GM21447 (cell line): ENCODE measurements around the gene IL16.
"Not testable (repeated sequence)": the region's sequence is repeated elsewhere in the genome, so short reads cannot be mapped to it uniquely, and the experiment has no call there.

Source experiments
- ATAC-seq: cut with Tn5 transposase; IDR thresholded peaks from one replicate; pipeline ENCODE4 v1.9.1; 2021; ENCODE audit not compliant: unreplicated experiment

Gene IL16

DNA sequence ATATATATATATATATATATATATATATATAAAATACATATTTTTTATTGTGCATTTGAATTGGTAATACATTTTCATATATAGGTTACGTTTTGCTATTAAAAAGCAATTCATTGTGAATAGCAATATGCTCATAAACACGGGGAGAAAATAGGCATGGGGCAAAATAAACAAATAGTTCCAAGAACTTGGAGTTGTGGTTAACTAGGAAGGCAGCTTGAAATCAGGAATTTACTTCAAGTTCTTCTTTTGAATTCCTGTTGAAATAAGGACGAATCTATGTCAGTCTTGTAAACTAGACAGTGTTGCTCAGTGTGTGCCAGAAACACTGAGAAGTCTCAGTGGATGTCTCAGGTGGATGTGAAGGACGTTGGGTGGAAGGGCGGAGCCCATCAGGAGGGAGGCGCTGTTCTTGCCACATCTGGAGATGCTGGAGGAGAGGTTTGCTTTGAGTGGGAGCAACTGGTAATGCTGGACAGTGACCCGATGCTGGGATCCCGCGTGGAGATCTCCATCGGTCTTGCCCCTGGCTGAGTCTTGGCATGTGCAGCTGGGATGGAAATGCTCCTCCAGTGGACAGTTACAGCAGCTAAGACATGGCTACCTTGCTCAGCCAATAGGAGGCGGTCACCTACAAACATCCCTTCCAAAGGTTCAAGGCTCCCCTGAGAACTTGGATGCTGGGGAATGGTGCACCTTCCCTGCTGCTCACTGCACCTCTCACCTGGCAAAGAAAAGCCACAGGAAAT is 2.5 kb downstream of the IL16 start:
- no peak for ATAC-seq

DNA sequence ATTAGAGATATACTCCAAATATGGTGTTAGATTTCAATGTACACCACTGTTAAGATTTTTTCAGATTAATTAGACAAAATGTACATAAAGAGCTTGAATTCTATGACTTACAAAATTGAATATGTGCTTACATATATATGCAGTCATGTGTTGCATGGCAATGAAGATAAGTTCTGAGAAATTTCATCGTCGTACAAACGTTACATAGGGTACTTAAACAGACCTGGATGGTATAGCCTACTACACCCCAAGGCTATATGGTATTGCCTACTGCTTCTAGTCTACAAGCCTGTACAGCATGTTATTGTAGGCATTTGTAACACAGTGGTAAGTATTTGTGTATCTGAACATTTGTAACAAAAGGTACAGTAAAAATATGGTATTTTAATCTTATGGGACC is 9.3 kb downstream of the IL16 start:
- ATAC-seq, result no peak

DNA sequence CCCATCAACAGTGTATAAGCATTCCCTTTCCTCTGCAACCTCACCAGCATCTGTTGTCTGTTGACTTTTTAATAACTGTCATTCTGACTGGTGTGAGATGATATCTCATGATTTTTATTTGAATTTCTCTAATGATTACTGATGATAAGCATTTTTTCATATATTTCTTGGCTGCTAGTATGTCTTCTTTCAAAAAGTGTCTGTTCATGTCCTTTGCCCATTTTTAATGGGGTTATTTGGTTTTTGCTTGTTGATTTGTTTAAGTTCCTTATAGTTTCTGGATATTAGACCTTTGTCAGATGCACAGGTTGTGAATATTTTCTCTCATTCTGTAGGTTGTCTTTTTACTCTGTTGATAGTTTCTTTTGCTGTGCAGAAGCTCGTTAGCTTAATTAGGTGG is 11.3 kb downstream of the IL16 start:
- not testable (repeated sequence) for ATAC-seq

DNA sequence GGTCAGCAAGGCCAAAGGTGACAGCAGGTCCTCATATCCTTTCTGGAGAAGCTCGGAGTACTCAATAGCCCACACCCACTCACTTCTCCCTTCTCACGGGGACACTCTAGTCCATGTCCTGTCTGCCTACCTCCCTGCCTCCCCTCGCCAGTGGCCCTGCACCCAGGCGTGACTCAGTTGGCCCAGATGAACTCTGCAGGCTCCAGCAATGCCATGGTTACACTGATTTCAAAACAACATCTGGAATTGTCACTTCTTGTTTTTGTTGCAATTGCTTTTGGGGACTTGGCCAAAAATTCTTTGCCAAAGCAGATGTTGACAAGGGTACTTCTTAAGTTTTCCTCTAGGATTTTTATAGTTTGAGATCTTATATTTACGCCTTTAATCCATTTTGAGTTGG is 13.0 kb downstream of the IL16 start:
- no peak for ATAC-seq

DNA sequence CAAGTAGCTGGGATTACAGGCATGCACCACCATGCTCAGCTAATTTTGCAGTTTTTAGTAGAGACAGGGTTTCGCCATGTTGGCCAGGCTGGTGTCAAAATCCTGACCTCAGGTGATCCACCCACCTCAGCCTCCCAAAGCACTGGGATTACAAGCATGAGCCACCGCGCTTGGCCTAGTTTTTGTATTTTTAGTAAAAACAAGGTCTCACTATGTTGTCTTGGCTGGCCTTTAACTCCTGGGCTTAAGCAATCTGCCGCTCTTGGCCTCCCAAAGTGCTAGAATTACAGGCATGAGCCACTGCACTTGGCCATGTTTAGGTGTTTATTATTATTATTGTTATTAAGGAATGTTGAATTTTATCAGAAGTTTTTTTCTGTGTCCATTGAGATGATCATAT is 14.7 kb downstream of the IL16 start:
- ATAC-seq, result no peak

DNA sequence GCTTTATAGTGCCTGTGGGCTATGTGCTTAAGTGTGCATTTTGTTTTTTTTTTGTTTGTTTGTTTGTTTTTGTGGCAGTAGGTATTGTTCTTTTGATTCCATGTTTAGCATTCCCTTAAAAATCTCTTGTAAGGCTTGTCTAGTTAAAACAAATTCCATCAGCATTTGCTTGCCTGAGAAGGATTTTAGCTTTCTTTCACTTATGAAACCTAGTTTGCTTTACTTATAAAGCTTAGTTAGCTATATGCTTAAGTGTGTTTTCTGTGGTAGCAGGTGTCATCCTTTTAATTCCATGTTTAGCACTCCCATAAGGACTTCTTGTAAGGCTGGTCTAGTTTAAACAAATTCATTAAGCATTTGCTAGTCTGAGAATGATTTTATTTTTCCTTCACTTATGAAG is 17.3 kb downstream of the IL16 start:
- ATAC-seq, result no peak

DNA sequence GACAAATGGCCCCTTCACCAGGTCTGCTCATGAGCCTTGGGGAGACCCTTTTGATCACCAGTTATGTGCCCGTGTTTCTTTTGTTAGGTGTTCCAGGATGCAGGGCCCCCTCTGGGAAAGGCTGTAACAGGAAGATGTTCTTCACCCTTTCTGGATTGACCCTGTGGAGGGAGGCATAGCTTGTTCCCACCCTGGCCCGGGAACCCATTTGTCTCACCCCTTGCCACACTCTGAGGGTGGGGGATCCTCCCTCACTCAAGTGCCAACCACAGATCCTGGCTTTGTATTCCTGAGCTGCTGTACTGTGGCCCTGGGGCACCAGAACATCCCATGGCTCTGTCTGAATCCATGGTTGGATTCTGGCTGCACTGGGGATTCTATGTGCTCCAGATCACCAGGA is 18.9 kb downstream of the IL16 start:
- no peak for ATAC-seq

DNA sequence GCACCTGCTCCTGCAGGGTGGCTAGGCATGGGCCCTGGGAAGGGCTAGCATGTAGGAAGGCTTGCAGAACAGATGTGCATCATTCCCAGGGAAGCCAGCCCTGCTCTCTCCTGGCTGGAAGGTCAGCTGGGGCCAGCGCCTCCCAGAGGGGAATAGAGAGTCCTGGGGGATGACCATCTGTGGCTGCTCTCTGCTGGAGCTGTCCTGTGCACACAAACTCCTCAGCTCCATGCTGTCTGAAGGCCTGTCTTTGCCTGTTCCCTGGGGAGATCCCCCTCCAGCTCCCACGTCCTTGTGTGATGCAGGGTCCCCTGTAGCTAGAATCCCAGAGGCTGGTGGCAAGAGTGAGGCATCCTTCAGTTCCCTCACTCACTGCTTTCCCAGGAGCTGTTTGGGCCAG is 19.3 kb downstream of the IL16 start:
- ATAC-seq, result no peak

DNA sequence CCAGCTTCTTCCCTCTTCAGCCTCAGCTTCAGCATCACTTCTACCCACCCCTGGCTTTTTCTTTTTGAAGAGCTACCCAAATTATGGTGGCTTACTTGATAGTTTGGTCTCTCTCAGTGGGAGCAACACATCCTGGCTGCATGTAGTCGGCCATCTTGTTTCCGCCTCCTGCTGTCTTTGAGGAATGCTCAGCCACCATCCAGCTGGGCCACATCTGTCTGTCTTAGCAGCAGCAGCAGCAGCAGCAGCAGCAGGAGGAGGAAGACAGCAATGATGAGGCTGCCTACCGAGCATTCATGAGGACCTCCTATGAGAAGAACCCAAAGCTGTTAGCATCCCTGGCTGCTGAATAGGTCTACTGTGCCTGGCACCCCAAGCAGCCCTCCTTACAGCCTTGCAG is 19.7 kb downstream of the IL16 start:
- ATAC-seq, result no peak

DNA sequence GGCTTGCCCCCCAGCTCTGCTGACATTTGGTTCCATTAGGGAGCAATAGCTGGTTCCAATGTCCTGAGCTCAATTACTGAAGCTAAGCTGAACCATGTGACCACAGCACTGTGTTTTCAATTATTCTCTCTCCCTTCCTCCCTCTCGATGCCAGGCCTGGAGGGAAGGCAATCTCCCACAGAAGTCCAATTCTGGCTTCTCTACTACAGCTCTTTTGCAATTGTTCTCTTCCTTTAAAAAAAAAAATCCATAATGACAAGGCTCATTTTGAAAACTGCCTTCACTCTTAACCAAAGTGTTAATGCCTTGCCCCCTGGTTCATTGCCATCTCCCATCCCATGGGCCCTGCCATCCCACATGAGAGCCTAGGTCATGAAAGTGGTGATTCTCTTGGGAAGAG is 24.8 kb downstream of the IL16 start:
- no peak for ATAC-seq

DNA sequence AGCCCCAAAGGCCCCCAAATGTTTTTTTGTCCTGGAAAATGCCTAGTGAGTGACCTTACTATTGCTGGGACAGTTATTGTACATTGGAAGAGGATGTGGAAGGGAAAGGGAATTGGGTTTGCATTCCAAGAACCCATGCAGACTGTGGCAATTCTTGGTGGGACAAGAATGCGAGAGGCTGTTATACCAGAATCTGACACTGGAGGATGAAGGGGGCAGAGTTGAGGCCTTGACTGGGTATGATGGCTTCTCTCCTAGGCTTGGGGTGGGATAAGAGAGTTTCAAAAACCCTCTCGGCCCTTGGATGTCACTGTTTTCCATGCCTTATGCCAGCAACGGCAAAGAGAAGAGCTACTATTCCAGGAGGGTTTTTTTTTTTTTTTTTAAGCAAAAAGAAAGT is 25.3 kb downstream of the IL16 start:
- no peak for ATAC-seq

DNA sequence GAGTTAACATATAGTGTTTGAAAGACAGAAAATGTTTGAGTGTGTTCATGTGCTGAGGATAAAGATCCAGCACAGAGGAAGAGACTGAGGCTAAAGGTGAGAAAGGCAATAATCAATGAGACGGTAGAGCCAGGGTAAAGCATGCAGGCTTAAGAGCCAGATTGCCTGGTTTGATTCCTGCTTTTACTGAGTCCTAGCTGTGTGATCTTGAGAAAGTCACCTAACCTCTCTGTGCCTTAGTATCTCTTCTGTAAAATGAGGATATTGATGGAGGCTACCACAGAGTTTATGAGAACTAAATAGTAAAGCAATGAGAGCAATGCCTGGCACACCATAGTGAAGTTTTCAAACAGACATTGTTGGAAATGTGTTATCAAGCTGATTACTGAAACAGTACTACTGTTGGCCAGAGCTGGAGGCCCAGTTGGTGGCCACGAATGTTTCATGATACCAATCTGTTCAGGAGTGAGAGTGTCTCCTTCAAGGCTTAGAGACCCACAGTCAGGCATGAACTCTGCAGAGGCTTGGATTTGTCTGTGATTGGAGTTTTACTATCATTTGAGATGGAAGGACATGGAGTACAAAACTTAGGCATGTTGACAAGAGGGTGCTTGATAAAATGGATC is 26.8 kb downstream of the IL16 start:
- no peak for ATAC-seq

DNA sequence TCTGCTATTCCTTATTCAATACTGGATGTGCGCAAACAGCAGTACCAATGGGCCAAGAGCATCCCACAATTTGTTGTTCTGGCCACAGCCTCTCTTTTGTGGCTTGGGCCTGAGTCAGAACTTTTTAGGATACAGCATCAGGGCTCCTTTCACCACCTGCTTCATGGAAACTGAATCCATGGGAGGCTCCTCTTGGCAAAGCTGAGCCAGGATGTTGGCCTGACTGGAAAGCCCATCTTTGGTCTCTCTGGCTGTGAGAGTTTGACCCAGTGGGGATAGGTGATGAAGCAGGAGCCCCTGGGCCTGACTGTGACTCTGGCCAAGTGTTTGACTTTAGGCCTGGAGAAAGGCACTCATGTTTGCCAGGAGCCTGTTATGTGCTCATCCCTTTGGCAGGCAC is 27.6 kb downstream of the IL16 start:
- ATAC-seq, result no peak

DNA sequence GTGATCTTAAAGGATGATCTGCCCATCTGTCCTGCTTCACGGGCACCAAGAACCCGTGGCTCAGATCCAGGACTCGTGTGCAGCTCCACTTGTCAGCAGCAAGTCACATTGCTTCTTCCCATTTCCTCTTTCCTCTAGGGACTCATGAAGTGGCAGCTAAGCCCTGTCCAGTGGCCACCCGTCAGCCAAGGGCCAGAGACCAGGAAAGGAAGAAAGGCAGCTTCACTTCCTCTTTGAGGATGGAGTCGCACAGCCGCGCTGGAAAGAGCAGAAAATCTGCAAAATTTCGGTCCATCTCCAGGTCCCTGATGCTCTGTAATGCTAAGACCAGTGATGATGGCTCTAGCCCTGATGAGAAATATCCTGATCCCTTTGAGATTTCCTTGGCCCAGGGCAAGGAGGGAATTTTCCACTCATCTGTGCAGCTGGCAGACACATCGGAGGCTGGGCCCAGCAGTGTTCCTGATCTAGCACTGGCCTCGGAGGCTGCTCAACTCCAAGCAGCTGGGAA is 28.5 kb downstream of the IL16 start:
- ATAC-seq, result no peak

DNA sequence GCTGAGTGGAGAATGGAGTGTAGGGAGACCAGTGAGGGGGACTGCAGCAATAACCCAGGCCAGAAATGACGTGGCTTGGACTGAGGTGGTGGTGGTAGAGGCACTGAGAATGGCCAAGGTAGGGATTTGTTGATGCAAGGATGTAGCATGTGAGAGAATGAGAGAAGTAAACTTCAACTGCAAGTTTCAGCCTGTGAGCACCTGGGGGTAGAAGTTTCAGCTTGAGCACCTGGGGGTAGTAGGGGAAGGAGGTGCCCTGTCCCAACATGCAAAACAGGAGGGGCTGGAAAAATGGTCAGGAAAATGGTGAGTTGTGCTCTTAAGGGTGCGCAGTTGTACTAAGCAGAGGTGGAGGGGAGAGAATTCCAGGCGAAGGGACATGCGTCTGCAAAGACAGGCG is 31.0 kb downstream of the IL16 start:
- no peak for ATAC-seq

DNA sequence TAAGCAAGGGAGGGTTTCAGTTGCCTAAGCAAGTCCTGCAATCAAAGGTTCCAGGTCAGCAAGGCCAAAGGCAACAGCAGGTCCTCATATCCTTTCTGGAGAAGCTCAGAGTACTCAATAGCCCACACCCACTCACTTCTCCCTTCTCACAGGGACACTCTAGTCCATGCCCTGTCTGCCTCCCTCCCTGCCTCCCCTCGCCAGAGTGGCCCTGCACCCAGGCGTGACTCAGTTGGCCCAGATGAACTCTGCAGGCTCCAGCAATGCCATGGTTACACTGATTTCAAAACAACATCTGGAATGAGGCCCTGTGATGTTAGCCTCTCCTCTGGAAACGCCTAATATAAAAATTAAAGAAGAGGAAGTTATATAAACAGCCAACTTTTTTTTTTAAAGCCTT is 32.9 kb downstream of the IL16 start:
- ATAC-seq, result no peak

DNA sequence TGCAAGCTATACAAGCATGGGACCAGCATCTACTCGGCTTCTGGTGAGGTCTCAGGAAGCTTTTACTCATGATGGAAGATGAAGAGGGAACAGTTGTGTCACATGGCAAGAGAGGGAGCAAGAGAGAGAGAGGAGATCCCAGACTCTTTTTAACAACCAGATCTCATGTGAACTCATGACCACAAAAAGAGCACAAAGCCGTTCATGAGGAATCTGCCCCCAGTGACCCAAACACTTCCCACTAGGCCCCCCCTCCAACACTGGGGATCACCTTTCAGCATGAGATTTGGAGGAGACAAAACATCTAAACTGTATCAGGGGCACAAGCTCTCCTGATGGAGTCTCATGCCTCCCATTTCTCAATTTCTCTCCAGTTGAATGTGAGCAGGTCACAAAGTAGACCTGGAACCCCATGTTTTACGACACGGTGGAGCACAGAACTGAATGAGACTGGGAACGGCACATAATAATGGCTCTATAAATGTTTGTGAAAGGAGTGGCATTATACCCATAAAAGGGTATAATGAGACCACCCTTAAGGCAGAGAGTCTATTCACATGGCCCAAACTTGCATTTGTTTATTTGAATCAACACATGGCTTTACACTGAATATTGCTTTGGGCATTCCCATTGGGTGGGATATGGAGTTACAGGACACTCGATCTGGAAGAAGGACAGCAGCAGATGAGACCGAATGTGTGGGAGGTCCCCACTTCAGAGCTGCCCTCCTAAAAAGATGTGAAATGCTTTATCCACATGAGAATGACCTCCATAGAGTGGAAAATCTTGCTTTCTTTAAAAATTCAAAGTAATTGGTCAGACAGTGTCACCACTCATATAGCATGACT is 38.8 kb downstream of the IL16 start:
- ATAC-seq, result no peak

DNA sequence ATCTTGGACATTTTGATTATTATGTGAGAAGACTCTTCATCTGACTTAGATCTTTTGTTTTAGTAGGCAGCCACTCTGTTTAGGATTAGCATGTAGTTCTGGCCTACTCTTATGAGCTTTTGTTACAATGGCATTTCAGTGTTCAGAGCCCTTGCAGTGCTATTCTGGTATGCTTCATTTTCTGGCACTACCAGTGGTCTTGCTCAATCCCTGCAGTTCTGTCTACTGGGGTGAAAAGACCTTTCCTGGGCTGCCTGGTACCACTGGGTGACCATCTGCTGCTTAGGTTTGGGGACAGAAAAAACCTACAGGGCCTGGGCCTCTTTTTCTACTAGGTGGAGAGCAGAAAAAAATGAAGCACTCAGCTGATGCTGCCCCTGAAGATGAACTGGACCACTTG is 42.5 kb downstream of the IL16 start:
- no peak for ATAC-seq

DNA sequence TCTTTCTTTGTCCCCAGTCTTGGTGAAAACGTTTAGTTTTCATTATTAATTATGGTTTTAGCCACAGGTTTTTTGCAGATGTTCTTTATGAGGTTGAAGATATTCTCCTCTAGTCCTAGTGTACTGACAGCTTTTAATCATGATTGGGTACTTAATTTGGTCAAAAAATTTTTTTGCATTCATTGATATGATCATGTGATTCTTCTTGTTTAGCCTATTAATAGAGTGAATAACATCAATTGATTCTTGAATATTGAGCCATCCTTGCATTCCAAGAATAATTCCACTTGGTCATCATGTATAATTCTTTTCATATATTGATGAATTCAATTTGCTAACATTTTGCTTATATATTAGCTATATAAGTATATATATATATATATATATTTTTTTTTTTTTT is 46.1 kb downstream of the IL16 start:
- no peak for ATAC-seq

DNA sequence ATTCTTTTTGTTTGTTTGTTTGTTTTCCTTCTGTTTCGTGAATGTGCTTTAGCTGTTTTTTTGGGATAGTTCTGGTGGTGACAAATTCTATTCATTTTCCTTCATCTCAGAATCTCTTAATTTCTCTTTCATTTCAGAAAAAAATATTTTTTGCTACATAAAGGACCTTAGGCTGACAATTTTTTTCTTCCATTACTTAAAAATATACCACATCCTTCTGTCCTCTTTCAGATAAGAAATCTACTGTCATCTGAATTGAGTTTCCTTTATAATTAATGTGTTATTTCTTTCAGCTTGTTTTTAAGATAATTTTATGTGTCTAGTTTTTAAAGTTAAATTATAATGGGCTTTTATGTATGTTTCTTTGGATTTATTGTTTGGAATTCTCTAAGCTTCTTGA is 47.6 kb downstream of the IL16 start:
- no peak for ATAC-seq

DNA sequence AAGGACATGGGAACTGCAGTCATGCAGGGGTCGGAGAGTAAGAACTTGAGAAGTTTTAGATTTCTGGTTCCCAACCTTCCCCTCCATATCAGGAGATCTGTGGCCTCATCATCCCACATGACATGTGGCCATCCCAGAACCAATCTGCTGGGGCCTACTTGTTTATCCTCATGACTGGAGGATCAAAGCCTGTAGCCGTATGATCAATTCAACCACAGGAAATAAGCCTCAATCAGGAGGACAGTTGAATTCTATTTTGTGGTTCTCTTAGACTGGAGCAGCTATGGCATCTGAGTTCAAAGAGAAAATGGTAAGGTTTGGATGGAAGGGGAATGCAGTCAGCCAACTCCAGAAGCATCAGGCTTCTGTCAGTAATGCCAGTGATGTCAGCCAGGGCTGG is 57.2 kb downstream of the IL16 start:
- no peak for ATAC-seq
